ENCODE measurements around the gene TACR2.
"Not testable (repeated sequence)": the region's sequence is repeated elsewhere in the genome, so short reads cannot be mapped to it uniquely, and the experiment has no call there.

The TACR2 gene

DNA sequence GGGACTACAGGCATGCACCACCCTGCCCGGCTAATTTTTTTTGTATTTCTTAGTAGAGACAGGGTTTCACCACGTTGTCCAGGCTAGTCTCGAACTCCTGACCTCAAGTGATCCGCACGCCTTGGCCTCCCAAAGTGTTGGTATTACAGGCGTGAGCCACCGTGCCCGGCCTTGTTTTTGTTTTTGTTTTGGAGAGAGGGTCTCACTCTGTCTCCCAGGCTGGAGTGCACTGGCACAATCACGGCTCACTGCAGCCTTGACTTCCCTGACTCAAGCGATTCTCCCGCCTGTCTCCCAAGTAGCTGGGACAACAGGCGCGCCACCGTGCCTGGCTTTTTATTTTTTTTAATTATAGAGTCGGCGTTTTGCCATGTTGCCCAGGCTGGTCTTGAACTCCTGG, 33.7 kb upstream of the TACR2 start:
- not testable (repeated sequence) for DNase-seq

DNA sequence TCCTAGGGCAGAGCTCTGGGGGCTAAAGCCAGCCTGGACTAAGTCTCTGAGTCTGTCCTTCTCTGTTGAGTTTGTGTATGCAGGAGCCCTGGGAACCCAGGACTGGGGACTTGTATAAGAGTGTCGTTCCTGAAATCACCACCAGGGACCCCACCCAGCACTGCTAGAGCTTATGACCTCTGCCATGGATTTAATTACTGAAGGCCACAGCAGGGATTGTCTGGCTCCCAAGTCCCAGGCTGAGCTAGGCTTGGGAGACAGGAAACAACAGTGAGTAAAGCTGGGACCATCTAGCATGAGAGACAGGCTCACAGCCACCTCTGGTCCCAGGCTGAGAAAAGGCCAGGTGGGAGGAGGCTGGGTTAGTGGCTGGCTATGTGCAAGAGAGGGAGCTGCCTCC, 33.1 kb upstream of the TACR2 start:
- DNase-seq = peak; percentile 94

DNA sequence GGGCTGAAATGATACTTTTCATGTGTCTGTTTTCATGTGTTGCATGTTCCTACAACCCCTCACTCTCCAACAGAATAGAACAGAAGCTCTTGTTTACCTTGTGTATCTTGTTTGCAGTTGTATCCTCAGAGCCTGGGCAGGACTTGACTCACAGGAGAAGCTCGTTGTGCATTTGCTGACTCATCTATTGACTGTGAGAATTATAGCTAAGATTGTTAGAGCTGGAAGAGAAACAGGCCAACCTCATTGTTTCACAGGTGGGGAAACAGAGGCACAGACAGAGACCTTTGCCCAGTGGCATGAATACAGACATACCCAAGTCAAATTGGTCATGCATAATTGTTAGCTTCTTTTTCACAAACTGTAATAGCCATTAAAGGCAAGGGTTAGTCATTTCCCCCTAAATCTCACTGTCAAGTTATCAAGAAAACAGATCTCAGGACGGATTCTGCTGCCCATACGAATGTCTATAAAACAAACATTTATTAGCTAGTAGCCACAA, 30.0 kb upstream of the TACR2 start:
- DNase-seq = peak; percentile 90

DNA sequence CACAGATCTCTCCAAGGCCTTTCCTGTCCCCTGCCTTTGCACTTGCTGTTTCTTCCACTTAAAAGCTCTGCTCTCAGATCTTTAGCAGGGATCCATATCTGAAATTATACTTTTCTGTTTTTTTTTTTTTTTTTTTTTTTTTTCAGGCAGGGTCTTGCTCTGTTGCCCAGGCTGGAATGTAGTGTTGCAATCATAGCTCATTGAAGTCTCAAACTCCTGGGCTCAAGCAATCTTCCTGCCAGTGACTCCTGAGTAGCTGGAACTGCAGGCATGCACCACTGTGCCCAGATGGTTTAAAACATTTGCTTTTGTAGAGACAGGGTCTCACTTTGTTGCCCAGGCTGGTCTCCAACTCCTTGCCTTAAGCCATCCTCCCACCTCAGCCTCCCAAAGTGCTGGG, 29.5 kb upstream of the TACR2 start:
- no peak for DNase-seq

DNA sequence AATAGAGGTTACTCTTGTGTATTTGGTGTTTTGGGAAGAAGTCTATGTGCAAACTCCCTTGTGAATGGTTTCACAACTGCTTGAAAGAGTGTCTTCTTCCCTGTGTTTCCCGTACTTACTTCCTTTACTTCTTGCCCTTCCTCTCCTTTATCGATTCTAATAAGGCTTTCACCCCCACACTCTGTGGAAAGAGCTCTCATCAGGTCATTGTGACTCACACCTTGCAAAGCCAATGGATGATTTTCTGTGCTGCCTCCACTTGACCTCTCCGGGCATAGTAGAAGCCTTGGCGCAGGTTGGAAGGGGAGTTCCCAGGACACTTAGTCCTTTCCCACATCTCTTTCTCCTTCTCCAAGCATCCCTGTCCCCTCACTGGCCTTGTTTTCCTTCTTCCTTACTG, 28.3 kb upstream of the TACR2 start:
- no peak for DNase-seq

DNA sequence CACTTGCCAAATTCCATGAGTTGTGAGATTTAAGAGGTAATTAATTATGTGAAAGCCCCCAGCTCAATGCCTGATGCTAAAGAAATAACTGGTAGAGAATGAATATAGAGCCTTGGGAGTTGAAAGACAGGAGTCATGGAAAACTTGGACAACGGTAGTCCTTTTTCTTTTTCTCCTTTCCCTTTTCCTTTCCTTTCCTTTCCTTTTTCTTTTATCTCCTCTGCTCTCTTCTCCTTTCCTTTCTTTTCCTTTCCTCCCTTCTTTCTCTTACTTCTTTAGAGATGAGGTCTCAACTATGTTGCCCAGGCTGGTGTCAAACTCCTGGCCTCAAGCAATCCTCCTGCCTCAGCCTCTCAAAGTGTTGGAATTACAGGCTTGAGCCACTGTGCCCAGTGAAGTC, 26.6 kb upstream of the TACR2 start:
- no peak for DNase-seq

DNA sequence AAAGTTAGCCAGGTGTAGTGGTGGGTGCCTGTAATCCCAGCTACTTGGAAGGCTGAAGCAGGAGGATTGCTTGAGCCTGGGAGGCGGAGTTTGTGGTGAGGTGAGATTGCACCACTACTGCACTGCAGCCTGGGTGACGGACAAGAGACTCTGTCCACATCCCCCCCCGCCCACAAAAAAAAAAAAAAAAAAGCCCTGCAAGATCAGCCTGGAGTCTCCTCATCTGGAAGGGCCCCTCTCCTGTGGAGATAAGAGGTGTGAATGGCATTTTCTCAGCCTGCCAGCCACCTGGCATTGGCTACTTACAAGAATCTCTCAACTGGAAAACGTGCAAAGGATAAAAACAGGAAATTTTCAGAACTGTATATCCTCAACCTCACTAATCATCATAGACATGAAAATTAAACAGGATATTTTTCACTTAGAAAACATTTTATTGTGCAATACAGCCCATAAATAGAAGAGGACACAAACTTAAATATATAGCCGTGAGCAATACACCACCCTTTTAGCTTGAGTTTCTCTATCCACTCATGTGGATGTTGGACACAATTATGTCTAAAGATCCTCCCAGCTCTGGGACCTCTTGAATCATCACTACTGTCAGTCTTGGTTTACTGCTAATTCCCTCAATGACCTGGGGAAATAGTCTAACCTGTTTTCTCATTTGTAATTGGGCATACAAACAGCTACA, 23.2 kb upstream of the TACR2 start:
- peak; percentile 84 for DNase-seq

DNA sequence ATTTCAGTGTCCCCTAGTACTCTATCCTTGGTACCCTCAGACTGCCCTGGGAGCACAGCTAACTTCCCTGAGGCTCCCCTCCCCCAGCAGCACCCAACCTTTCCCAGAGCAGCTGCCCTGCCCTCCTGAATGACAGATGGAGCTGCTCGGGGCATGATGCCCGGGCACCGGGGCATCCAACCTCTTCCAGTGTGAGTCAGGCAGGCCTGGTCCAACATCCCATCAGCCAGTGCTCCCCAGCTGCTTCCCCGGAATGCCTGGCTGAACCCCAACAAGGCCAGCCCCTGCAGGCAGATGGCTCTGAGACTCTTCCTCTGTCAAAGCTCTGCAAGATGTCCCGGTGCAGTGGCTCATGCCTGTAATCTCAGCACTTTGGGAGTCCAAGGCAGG, 22.6 kb upstream of the TACR2 start:
- DNase-seq = no peak

DNA sequence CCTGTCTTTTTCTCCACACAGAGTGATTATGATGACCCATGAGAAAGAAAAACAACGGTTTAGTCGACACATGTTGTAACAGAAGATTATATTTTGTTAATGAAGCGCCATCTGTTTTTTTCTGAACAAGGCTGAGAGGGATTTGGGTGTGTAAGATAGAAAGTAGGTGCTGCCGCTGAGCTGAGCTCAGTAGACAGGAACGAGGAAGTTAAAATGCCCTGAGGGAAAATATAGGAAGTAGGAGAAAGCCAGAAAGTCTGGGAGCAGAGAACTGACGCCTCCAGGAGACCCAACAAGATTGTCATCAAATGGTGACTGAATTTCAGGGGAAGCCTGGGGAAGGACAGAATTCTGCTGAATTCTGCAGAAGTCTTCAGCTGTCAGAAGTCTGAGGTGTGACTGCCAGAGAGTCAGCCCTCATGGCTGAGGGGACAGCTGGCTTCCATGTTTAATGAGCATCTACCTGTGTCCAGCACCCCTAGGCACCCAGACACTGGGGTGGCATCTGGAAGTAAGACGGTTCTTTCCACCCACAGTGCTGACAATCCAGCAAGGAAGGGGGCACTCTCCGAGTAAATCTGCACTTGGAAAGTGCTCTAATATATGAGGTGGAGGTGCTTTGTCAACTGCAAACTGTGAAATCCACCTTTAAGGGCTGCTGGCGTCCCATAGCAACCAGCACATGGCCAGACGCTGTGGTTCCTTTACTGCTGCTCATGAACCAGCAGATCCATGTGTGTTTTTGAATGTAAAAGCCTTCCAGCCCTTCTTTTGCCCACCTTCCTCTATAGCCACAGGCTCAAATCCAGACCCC, 22.0 kb upstream of the TACR2 start:
- DNase-seq = peak; percentile 69

DNA sequence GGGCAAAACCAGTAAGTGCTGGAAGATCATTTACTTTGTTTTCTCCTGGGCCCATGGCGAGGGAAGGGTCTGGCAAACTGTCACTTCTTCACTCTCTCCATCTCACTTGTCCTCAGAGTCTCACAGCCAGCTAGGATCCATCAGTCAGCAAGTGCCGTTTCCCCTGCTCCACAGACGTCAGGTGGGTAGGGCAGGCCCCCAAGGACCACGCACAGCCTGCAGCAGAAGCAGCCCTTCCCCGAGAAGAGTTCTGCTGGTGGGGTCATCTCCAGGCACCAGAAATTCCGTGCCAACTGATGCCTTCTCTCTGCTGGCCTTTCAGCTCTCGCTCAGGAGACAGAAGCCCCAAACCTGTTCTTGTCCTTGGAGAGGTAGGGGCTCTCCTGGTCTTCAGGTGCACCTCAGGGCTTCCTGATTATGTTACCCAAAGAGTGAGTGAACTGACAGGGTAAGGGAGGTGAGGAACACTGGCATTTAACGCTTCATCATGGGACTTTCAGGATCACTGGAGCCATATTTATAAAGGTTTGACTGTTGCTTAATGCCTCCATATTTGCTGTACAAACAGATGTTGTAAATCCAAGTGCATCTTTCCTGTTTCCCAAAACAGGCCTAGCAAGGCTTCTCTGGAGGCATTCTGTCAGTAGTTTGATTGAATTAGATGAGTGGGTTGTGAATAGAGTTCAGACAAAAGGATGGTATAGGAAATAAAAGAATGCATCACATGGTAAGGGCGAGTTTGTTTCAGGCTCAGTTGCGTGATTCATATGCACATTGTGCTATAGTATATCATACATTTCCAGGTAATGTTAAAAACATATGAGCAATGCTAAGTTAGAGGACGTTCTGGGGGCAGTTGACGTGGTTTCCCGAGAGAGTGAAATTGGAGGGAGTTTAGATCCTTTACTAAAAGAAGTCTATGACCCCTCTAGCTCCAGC, 20.9 kb upstream of the TACR2 start:
- no peak for DNase-seq

DNA sequence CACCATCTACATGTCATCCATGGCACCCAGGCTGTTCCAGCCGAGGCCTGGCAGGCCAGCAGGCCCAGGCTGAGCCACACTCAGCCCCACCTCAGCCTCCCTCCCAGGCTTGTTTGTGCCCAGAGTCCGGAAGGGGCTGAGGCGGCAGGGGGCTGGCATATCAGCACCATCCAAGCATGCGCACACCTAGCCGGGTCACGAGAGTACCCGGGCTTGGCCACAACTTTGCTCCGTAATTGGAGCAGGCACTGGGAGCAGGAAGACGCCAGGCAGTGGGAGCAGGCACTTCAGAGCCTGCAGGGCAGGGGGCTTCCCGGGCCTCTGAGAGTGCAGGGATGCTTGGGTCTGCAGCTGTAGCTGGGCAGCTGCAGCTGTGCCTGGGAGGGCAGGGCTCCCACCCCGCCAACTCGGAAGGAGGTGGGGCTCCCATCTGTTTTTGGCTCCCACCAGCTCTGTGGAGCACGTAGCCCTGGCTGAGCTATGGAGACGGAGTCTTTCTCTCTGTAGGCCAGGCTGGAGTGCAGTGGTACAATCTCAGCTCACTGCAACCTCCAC, 19.3 kb upstream of the TACR2 start:
- DNase-seq = no peak

DNA sequence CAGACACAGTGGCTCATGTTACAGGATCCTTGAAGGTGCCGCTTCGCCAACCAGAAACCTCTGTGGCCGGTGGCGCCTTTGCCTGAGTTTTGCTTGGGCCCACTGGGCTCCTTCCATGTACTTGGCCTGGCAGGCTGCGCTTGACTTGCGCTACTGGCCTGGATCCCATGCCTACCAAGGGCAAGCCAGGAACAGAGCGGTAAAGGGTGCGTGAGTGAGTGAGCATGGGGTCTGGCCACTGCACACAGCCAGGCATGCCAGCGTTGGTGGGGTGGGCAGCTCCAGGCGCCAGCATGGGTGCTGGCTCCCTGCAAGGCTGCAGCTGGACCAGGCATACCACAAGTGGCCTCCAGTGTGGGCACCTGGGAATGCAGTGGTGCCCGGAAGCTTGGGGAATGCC, 18.2 kb upstream of the TACR2 start:
- no peak for DNase-seq

DNA sequence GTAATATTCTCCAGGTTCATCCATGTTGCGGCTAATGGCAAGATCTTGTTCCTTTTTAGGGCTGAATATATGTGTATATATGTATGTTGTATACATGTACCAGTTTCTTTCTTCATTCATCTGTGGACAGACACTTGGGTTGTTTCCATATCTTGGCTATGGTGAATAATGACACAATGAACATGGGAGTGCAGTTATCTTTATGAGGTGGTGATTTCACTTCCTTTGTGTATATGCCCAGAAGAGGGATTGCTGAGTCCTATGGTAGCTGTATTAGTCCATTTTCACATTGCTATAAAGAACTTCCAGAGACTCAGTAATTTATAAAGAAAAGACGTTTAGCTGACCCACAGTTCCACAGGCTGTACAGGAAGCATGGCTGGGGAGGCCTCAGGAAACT, 17.5 kb upstream of the TACR2 start:
- no peak for DNase-seq

DNA sequence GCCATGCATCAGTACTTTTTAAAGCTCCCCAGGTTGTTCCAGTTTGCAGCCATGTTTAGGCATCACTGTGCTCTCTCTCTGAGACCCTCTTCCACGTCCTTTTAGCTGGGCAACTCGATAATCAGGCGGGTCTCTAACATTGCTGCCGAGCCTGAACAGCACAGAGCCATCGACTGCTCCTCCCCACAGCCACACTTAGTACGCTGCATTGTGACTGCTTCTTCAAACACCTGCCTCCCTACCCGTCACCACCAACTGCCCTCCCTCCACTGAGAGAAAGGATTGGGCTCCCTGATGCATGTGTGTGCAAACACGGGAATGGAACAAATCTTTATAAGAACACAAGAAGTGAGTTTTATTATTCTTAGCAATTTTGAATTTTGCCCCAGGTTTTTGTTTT, 11.4 kb upstream of the TACR2 start:
- no peak for DNase-seq

DNA sequence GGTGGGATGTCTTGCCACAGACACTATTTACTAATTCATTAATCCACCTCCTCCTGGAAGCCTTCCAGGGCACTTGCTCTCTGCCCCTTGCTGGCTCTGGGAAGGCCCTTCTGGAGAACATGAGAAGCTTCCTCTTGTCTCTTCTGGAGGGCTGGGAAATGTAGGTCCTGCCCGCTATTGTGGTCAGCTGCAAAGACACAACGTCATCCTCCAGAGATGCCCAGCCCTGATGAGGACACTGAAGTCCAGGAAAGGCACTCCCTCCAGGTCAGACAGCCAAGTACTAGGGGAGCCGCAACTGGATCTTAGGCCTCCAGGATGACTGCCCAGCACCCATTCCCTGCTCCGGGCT, 9.6 kb upstream of the TACR2 start:
- DNase-seq = no peak

DNA sequence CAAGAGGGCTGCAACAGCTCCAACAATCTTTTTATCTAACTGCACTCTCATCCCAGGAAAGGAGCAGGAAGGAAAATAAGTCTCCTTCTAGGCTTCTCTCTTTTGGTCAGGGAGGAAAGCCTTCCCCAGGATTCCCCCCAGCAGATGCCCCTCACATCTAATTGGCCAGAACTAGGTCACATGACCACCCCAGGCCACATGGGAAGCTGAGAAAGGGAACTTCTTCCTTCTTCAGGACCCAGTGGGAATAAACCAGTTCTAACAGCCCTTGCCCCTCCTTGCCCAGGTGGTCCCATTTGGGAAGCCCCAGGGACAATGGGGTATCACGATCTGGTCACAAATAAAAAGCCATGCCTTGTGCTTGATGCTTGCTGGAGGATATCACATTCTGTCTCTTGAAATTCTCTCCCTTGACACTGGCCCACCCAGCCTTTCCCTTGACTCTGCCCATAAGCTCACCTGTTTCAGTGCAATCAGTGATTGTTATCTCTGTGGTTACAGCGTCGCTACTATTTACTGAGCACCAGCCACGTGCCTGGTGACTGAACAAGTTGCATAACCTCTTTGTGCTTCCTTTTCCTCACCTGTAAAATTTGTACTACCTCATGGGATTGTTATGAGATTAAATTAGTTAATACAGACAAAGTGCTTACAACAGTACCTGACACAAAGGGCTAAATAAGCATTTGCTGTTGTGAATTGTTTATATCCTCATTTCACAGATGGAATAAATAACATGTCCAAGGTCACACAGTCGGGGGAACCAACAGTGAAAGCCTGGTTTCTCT, 9.0 kb upstream of the TACR2 start:
- peak; percentile 81 for DNase-seq

DNA sequence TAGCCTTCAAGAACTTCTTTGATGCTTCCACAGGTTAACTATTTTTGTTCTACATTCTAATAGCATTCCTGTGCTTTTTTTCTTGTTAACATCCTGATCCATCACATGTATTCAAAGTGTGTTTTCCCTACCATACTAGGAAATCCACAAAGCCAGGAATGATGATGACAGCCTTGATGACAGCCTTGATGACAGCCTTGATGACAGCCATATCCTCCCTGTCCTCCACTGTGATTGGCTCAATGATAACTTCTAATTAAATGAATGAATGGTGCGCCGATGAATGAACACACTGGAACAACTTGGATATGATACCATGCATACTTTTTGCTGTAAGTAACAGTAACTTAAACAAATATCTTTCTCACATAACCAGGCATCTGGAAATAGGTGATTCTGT, 8.3 kb upstream of the TACR2 start:
- DNase-seq = no peak

DNA sequence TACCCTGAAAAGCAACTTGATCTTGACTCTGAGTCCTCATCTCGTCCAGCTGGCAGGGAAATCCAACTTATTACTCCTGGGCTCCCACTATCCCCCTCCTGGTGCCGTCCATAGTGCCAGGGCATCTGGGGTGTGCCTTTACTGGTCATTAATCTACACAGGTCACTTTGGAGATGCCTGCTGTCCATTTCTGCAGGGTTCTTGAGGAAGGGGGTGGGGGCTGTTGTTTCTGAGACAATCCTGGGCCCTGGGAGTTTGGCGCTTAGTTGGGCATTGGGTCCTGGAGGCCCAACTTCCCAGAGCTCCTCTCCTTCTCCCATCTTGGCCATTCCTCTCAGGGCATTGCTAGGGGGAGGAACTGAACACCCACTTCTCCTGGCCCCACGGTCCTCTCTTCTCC, 6.0 kb upstream of the TACR2 start:
- DNase-seq = no peak

DNA sequence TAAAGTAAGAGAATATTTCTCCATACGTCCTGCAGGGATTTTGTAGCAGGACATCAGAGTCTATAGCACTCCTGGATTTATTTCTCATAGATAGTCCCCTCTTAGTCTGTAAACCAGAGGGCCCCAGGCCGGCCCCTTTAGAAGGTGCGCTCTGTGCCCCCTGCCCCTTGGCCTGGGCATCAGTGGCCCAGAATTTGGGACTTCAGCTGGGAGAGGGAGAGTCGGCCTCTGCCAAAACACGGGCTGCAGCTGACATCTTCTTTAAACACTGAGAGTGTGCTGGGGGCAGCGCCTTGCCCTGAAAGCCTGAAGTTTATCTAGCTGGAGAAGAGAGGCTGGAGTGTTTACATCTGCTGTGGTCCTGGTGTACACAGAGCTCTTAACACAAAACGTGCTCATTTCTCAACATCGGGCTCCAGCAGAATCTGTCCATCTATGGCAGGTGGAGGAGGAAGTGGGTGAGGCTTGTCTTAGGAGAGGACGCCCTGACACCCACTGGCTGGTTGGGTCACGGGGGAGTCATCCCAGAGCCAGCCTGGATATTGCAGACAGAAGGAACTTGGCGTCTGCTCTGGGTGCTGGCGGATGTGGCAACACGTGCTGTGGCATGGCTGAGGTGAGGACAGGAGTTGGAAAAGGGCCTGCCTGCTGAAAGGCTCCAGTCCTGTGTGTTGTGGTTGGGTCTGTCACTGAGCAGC, 5.0 kb upstream of the TACR2 start:
- DNase-seq = peak; percentile 48

DNA sequence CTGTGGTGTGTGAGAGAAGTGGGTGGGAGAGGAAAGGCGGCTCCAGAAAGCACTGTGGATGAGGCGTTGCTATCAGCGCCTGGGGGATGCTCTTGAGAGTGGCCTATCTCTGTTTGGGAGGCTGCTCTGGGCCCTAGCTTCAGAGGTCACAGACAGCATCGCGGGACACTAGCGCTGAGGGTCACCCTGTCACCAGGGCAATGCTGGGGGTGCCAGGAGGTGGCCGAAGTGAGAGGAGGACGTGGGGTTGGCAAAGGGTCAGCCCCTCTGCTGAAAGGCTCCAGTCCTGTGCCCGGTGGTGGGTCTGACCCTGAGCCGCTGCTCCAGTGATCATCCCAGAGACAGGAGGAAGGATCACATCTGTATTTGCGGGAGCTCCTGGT, 3.0 kb upstream of the TACR2 start:
- DNase-seq = no peak

DNA sequence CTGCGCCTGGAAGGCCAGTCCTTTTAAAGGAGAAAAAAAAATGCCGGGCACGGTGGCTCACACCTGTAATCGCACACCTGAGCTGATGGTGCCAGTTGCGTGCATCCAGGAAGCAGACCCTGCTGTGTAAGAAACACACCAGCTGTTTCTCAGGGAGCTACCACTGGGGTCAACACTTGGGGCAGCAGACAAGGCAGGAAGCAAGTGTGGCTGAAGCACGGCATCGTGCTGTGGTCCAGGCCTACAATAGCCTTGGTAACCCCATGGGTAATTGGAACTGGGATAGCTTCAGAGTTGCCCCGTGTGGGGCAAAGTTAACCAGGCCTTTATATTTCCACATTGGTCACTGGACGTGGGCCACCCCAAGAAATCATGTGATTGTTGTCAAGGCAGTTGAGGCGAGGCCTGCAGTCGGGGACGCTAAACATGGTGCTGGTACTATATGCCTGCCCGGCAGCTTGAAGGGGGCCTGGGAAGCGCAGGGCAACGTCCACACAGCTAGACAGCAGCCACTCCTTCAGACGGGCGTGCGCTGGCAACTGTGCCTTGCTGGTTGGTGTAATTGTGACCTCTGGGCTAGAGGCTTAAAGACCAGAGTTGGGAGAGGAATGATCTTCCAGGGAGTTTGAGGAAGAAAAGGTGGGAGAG, 2.5 kb upstream of the TACR2 start:
- DNase-seq = no peak

Data from islet precursor cell (in vitro differentiated cells).